WERI-Rb-1 (cell line): Measurements from ENCODE around the gene KDM3B.

Source experiments
- DNase-seq: peaks from one replicate; pipeline ENCODE4 v3.0.0-alpha.2; 2020
- H3K27ac ChIP-seq: fragments of 250-450 bp; sonication (Bioruptor Pico); 2 replicates; pipeline ENCODE4 v1.5.1; 2020; ENCODE audit warnings: mild to moderate bottlenecking, moderate library complexity
- H3K27me3 ChIP-seq: fragments of 250-450 bp; sonication (Bioruptor Pico); 2 replicates; pipeline ENCODE4 v1.5.1; 2021; ENCODE audit warnings: mild to moderate bottlenecking, low read depth, moderate library complexity; ENCODE audit not compliant: insufficient read depth, severe bottlenecking
- H3K36me3 ChIP-seq: fragments of 250-450 bp; sonication (Bioruptor Pico); 2 replicates; pipeline ENCODE4 v1.5.1; 2020; ENCODE audit warnings: mild to moderate bottlenecking, moderate library complexity
- H3K4me3 ChIP-seq: 2 replicates; pipeline ENCODE4 v1.5.1; 2011; ENCODE audit warnings: low read depth, mild to moderate bottlenecking, control low read depth, low read length
- H3K9me3 ChIP-seq: fragments of 250-450 bp; sonication (Bioruptor Pico); 2 replicates; pipeline ENCODE4 v1.5.1; 2021; ENCODE audit warnings: mild to moderate bottlenecking, moderate library complexity; ENCODE audit not compliant: severe bottlenecking
- TF ChIP-seq, protein P1 (sequence below): IDR thresholded peaks from 2 replicates; pipeline ENCODE4 v1.5.1; 2011; ENCODE audit warnings: low read depth, mild to moderate bottlenecking, control low read depth, inconsistent platforms, low read length

The KDM3B gene

GRCh38 chr5:138466900-138467710 is 114.6 kb downstream of the KDM3B start:
- Histone ChIP-seq H3K9me3 (no peaks in the 10 kb centered on the region), H3K4me3 (no peak overlapping the region), H3K36me3 (no peaks in the 10 kb centered on the region; the same call in 1 of the 2 replicates), H3K27ac (no peak overlapping the region), H3K27me3 (no peaks in the 10 kb centered on the region)
- no peak for DNase-seq
- TF ChIP-seq, protein P1, sequence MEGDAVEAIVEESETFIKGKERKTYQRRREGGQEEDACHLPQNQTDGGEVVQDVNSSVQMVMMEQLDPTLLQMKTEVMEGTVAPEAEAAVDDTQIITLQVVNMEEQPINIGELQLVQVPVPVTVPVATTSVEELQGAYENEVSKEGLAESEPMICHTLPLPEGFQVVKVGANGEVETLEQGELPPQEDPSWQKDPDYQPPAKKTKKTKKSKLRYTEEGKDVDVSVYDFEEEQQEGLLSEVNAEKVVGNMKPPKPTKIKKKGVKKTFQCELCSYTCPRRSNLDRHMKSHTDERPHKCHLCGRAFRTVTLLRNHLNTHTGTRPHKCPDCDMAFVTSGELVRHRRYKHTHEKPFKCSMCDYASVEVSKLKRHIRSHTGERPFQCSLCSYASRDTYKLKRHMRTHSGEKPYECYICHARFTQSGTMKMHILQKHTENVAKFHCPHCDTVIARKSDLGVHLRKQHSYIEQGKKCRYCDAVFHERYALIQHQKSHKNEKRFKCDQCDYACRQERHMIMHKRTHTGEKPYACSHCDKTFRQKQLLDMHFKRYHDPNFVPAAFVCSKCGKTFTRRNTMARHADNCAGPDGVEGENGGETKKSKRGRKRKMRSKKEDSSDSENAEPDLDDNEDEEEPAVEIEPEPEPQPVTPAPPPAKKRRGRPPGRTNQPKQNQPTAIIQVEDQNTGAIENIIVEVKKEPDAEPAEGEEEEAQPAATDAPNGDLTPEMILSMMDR: no peak

DNA sequence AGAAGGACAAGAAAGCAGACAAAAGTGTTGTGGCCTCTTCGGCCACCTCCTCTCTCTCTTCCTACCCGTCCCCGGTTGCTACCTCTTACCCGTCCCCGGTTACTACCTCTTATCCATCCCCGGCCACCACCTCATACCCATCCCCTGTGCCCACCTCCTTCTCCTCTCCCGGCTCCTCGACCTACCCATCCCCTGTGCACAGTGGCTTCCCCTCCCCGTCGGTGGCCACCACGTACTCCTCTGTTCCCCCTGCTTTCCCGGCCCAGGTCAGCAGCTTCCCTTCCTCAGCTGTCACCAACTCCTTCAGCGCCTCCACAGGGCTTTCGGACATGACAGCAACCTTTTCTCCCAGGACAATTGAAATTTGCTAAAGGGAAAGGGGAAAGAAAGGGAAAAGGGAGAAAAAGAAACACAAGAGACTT is 115.2 kb downstream of the KDM3B start:
- H3K27me3 ChIP-seq: no peaks in the 10 kb centered on the region
- H3K36me3 ChIP-seq: no peaks in the 10 kb centered on the region; the same call in 1 of the 2 replicates
- H3K27ac ChIP-seq: no peak overlapping the region
- no peaks in the 10 kb centered on the region for H3K9me3 ChIP-seq
- TF ChIP-seq, protein P1: no peak
- no peak overlapping the region for H3K4me3 ChIP-seq
- DNase-seq: no peak

DNA sequence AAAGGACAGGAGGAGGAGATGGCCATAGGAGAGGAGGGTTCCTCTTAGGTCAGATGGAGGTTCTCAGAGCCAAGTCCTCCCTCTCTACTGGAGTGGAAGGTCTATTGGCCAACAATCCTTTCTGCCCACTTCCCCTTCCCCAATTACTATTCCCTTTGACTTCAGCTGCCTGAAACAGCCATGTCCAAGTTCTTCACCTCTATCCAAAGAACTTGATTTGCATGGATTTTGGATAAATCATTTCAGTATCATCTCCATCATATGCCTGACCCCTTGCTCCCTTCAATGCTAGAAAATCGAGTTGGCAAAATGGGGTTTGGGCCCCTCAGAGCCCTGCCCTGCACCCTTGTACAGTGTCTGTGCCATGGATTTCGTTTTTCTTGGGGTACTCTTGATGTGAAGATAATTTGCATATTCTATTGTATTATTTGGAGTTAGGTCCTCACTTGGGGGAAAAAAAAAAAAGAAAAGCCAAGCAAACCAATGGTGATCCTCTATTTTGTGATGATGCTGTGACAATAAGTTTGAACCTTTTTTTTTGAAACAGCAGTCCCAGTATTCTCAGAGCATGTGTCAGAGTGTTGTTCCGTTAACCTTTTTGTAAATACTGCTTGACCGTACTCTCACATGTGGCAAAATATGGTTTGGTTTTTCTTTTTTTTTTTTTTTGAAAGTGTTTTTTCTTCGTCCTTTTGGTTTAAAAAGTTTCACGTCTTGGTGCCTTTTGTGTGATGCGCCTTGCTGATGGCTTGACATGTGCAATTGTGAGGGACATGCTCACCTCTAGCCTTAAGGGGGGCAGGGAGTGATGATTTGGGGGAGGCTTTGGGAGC is 115.9 kb downstream of the KDM3B start:
- TF ChIP-seq, protein P1: no peak
- H3K27me3 ChIP-seq: no peaks in the 10 kb centered on the region
- no peak for DNase-seq
- no peaks in the 10 kb centered on the region for H3K9me3 ChIP-seq
- no peak overlapping the region for H3K27ac ChIP-seq
- no peak overlapping the region for H3K4me3 ChIP-seq
- no peaks in the 10 kb centered on the region; the same call in 1 of the 2 replicates for H3K36me3 ChIP-seq

DNA sequence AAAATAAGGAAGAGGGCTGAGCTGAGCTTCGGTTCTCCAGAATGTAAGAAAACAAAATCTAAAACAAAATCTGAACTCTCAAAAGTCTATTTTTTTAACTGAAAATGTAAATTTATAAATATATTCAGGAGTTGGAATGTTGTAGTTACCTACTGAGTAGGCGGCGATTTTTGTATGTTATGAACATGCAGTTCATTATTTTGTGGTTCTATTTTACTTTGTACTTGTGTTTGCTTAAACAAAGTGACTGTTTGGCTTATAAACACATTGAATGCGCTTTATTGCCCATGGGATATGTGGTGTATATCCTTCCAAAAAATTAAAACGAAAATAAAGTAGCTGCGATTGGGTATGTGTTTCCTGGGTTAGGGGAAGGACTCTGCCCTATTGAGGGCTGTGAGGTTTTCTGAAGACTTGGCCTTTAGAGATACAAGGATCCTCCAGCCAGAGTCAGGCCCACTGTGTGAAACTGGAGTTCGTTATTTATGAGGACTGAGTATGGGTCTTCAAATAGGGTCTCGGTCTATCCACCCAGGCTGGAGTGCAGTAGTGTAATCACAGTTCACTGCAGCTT is 116.6 kb downstream of the KDM3B start:
- no peak overlapping the region for H3K27ac ChIP-seq
- no peaks in the 10 kb centered on the region for H3K27me3 ChIP-seq
- no peak for DNase-seq
- H3K4me3 ChIP-seq: no peak overlapping the region
- no peaks in the 10 kb centered on the region for H3K9me3 ChIP-seq
- H3K36me3 ChIP-seq: no peaks in the 10 kb centered on the region; the same call in 1 of the 2 replicates
- TF ChIP-seq, protein P1: no peak

GRCh38 chr5:138469540-138470321 is 117.2 kb downstream of the KDM3B start:
- TF ChIP-seq, protein P1: no peak
- no peaks in the 10 kb centered on the region for H3K27me3 ChIP-seq
- H3K27ac ChIP-seq: no peak overlapping the region
- DNase-seq: no peak
- H3K36me3 ChIP-seq: no peaks in the 10 kb centered on the region; the same call in 1 of the 2 replicates
- H3K4me3 ChIP-seq: no peak overlapping the region
- H3K9me3 ChIP-seq: no peaks in the 10 kb centered on the region
